Activated CD8-positive, alpha-beta memory T cell treated with anti-CD3 and anti-CD28 coated beads, Interleukin-2, amount 50 U/mL, for 48 hours (primary cell): Measurements from ENCODE around the gene CHRNE.

Experiments
- DNase-seq: peaks from one replicate; pipeline ENCODE4 v3.0.0-alpha.2; 2020

CHRNE gene

DNA sequence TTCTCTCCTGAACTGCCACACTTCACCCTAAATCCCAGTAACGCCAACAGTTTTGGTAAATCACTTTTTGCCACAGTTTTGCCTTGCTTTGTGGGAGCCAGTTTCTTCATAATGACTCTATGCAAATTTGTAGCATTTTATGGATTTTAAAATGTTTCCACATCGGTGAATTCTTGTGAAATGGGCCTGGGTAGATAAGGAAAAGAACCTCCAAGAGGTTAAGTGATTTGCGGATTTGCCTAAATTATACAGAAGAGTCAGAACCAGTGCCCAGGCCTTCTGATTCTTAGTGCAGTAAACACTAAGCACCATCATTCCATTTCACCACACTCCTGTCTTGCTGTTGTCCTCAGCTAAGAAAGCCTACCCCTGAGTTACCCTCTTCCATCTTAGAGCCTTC is 51.8 kb downstream of the CHRNE start:
- no peak for DNase-seq

DNA sequence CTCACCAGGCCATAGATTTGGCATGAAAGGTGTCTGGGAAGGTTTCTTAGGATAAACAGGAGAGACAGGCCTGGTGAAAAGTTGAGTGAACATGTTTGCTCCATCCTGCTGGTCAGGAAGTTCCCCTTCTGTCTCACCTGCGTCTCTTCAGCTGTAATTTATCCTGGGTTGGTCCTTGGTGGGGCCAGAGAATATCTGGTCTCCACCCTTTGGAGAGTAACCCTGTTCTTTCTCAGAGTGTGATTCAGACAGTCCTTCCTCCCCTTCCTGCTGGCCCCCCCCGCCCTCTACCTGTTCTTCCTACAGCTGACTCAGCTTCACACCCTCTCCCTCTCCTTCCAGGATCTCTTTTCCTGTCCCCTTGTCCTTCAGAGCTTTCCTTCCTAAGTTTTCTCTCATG is 52.7 kb downstream of the CHRNE start:
- no peak for DNase-seq

DNA sequence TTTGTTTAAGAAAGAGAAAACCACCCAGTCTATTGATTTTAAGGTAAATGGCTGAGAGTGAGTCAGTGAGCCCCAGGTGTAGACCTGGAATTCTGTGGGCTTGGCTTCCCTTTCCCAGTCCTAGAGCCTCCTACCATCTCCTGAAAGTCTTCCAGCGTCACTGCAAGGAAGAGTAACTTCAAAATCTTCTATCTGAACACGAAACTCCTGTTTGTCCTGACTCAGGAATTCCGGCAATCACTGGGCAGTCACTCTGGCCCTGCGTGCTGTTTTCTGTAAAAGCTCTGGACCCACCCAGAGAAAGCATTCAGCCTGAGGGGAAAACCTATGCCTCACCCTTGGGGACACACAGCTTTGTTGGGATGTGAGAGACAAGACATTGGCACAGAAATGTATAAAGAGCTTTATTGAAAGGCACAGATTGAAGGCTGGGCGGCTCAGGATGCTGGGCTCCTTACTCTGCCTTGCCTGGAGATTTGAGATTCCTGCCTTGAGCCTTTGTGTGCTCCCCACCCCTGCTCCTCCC is 53.8 kb downstream of the CHRNE start:
- no peak for DNase-seq
